Type B pancreatic cell (in vitro differentiated cells): ENCODE results near the gene STAC. TPM values are rescaled to one million over a fixed set of nuclear protein-coding genes. Genes with fewer than 3 reads are reported as not detected.
"Not testable (repeated sequence)": the region's sequence is repeated elsewhere in the genome, so short reads cannot be mapped to it uniquely, and the experiment has no call there.

Experiments used
- DNase-seq: peaks from one replicate; pipeline ENCODE4 v3.0.0; 2021; ENCODE audit warnings: mixed read lengths; ENCODE audit not compliant: unreplicated experiment; ENCODE audit errors: extremely low spot score
- H3K27ac Mint-ChIP-seq: 2 replicates; pipeline ENCODE4 v1.8.0; 2021; ENCODE audit warnings: mild to moderate bottlenecking, mixed read lengths
- H3K27me3 Mint-ChIP-seq: 2 replicates; pipeline ENCODE4 v1.8.0; 2021; ENCODE audit warnings: mixed read lengths
- H3K36me3 Mint-ChIP-seq: 2 replicates; pipeline ENCODE4 v1.8.0; 2021; ENCODE audit warnings: mixed read lengths
- H3K4me1 Mint-ChIP-seq: one replicate; pipeline ENCODE4 v1.8.0; 2021; ENCODE audit warnings: mixed read lengths; ENCODE audit not compliant: unreplicated experiment
- H3K4me3 Mint-ChIP-seq: 2 replicates; pipeline ENCODE4 v1.8.0; 2021; ENCODE audit warnings: mild to moderate bottlenecking, mixed read lengths
- H3K9me3 Mint-ChIP-seq: 2 replicates; pipeline ENCODE4 v1.8.0; 2021; ENCODE audit warnings: mixed read lengths
- total RNA-seq: library from RNA; stranded (reverse); gene quantifications from 2 replicates; pipeline ENCODE4 v1.2.1, GENCODE V29; 2021; ENCODE audit warnings: low replicate concordance
- TF ChIP-seq, protein P1 (sequence below): fragments of 200-600 bp; sonication (generic); conservative IDR thresholded peaks from 2 replicates; pipeline ENCODE4 v1.5.0; 2021; ENCODE audit warnings: antibody characterized with exemption, mild to moderate bottlenecking

Gene STAC
- total RNA-seq, 1 donor from 2014 or later: 3.5 TPM

DNA sequence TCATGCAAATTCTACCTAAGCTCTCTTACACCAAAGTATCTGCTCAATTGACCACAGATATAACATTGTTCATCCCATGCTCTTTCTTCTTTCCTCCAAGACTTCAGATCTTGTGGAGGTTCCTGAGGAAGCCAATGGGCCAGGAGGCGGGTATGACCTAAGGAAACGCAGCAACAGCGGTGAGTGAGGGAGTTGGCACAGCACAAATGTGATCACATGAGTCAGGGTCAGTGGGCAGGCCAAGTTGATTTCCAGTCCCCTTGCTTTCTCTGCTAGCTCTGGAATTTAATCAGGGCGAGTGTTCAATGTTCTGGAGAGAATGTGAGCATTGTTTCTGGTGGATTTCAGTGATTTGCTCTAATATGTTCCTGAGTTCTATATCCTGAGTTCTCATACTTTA, 112.7 kb downstream of the STAC start:
- DNase-seq: no peak
- Mint-ChIP-seq H3K36me3 (no peaks in the 10 kb centered on the region), H3K27me3 (no peaks in the 10 kb centered on the region), H3K27ac (no peak overlapping the region), H3K9me3 (no peaks in the 10 kb centered on the region), H3K4me1 (no peaks in the 10 kb centered on the region), H3K4me3 (no peak overlapping the region)
- TF ChIP-seq, protein P1, sequence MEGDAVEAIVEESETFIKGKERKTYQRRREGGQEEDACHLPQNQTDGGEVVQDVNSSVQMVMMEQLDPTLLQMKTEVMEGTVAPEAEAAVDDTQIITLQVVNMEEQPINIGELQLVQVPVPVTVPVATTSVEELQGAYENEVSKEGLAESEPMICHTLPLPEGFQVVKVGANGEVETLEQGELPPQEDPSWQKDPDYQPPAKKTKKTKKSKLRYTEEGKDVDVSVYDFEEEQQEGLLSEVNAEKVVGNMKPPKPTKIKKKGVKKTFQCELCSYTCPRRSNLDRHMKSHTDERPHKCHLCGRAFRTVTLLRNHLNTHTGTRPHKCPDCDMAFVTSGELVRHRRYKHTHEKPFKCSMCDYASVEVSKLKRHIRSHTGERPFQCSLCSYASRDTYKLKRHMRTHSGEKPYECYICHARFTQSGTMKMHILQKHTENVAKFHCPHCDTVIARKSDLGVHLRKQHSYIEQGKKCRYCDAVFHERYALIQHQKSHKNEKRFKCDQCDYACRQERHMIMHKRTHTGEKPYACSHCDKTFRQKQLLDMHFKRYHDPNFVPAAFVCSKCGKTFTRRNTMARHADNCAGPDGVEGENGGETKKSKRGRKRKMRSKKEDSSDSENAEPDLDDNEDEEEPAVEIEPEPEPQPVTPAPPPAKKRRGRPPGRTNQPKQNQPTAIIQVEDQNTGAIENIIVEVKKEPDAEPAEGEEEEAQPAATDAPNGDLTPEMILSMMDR: no peak

DNA sequence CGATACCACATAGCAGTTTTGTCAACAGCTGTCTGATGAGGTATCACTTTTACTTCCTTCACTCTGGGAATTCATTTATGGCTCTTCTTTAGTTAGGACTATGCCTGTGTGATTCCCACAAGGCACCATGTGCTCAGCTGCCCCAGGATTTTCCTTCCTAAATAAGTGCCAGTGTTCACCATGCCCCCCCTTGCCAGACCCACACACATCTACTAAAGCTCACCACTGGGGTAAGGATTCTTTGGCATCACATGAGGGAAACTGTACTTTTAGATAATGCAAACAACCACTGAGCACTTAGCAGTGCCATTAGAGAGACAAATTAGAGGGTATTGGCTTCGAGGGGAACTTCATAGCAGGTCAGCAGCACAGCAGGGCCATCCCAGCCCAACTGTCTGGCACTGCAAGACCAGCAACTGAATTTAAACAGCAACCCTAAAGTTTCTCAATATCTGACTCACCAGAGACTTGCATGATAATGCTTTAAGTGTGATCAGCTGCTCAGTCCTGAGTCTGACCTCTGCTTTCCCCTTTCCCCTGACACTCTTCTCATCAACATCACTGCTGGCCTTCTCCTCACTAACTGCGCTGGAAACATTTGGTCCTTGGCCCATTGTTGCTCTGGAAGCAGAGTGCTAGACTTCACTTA, 114.3 kb downstream of the STAC start:
- TF ChIP-seq, protein P1: no peak
- Mint-ChIP-seq H3K27me3 (no peaks in the 10 kb centered on the region), H3K4me3 (no peak overlapping the region), H3K36me3 (no peaks in the 10 kb centered on the region), H3K27ac (no peak overlapping the region), H3K9me3 (no peaks in the 10 kb centered on the region), H3K4me1 (no peaks in the 10 kb centered on the region)
- no peak for DNase-seq

DNA sequence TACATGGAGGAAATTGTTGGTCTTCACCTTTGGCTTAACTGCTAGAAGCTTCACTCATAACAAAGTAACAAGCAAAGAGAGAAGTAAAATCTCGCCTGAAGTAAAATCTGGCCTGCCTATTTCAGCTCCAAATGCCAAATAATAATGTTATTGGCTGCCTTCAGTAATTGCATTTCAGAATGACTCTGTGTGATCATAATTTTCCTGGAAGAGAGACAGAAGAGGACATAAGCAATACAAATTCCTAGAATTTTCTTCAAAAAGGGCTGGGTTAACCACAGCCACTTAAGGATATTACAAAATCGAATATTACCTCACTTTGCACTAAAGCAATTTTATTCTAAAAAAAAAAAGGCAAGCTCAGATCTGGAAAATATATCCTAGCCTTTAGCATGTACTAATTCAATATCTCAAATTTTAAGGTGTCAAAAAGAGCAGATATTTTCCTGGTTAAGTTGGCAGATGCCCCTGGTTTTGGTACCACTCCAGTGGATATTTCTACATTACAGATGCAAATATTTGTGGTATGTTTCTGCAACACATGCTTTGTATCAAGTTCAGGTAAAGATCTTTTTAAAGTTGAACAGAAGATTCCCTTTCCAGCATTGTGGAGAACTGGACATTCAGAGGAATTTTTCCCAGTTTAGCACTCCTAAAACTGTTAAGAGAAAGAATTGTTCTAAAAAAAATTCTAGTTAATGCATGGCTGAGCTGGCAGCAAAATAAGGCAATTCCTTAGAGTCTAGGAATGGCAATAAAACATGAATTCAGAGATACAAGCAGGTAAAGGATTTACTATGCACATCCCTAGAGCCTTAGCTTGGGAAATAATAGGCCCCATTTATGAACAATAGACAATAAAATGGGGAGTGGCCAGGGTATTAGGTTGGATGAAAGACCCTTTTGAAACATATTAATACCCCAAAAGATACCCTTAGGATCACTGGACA, 116.7 kb downstream of the STAC start:
- no peaks in the 10 kb centered on the region for H3K27me3 Mint-ChIP-seq
- TF ChIP-seq, protein P1: no peak
- no peak for DNase-seq

DNA sequence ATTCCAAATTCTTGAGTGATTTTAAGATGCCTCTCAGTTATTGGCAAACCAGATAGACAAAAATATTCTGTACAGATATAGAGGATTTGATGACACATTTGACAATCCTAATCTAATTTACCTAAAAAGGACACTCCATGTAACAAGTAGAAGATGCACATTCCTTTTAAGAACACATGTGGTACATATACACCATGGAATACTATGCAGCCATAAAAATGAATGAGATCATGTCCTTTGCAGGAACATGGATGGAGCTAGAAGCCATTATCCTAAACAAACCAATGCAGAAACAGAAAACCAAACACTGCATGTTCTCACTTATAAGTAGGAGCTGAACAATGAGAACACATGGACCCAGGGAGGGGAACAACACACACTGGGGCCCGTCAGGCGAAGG, 119.7 kb downstream of the STAC start:
- H3K9me3 Mint-ChIP-seq, H3K36me3 Mint-ChIP-seq, DNase-seq, H3K4me3 Mint-ChIP-seq, H3K27ac Mint-ChIP-seq, H3K27me3 Mint-ChIP-seq, H3K4me1 Mint-ChIP-seq: not testable (repeated sequence)

More for the DNA sequence above, 116.7 kb downstream of the STAC start:
- H3K4me1 Mint-ChIP-seq: no peaks in the 10 kb centered on the region
- H3K4me3 Mint-ChIP-seq: no peak overlapping the region
- H3K27ac Mint-ChIP-seq: no peak overlapping the region
- no peaks in the 10 kb centered on the region for H3K9me3 Mint-ChIP-seq
- no peaks in the 10 kb centered on the region for H3K36me3 Mint-ChIP-seq

DNA sequence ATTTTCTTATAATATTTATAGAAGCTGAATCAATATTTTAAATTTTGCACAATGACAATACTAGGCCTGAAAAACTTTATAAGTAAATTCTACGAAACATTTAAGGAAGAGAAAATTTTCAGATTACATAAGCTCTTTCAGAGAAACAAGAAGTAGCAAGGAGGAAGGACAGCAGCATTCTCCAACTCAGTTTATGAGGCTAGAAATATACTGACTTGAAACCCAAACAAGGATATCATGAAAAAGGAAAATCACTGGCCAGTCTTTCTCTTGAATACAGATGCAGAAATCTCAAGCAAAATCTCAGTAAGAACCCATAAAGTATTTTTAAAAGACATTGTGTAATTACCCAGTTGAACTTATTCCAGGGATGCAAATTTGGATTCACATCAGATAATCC, 121.3 kb downstream of the STAC start:
- no peaks in the 10 kb centered on the region for H3K27me3 Mint-ChIP-seq
- peaks cover 6% of the 10 kb centered on the region for H3K36me3 Mint-ChIP-seq
- no peaks in the 10 kb centered on the region for H3K9me3 Mint-ChIP-seq
- no peak for DNase-seq
- TF ChIP-seq, protein P1: no peak
- no peaks in the 10 kb centered on the region for H3K4me1 Mint-ChIP-seq
- H3K4me3 Mint-ChIP-seq: no peak overlapping the region
- H3K27ac Mint-ChIP-seq: no peak overlapping the region

DNA sequence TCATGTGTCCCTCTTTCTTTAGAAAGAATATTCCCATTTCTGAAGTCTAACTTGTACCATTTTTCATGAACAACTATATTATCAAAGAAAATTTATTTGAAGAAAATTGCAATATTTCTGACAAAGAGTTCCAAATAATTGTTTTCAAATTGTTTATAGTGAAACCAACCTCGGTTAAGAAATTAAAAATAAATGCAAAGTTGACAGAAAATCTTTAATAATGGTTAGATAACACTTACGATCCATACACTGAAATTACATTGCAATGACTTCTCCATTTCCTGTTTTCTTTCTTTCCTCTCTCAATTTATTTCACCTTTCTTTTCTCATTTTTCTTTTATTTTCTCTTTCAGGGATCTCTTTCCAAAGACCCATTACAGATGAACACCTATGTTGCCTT, 125.1 kb downstream of the STAC start:
- no peak for DNase-seq
- Mint-ChIP-seq H3K4me1 (no peaks in the 10 kb centered on the region), H3K4me3 (no peak overlapping the region), H3K27ac (no peak overlapping the region), H3K27me3 (no peaks in the 10 kb centered on the region), H3K36me3 (peaks cover 9% of the 10 kb centered on the region), H3K9me3 (no peaks in the 10 kb centered on the region)
- TF ChIP-seq, protein P1: no peak
